Middle frontal gyrus (tissue), 1 donor: Measurements from ENCODE around the gene DAAM2.

Experiments
- DNase-seq: peaks from one replicate; pipeline ENCODE4 v3.0.0-alpha.2; 2015; ENCODE audit warnings: low spot score; ENCODE audit errors: extremely low spot score

Gene DAAM2

DNA sequence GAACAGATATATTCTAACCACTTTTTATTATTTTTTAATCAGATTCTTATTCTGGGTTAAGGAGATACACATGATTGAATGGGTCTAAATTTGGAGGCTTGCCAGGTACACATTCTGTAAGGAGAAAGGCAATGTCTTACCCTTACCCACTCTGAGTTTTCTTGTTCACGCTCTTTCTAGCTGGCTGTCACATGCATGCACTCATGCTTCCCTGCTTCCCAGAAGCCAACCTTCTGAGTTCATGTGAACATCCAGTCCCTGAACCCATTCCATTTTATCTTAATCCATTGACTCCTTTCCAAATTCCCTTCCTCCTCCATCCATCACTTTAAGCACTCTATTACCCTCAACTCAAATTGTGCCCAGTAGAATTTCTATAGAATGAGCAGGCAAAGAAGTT, 159.5 kb downstream of the DAAM2 start:
- DNase-seq: no peak

DNA sequence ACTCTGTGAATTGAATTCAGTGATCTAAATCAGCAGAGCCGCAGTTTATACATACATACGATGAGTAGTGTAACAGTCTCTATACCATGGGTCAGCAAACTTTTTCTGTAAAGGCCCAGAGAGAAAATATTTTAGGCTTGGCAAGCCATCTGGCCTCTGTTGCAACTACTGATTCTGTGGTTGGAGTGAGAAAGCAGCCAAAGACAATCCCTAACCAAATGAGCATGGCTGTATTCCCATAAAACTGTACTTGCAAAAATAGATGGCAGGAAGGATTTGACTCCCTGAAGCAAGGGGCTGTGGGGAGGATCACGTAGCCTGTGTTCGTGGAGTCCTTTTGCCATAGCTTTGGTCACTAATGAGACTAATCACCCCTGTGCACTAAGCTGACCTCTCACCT, 160.0 kb downstream of the DAAM2 start:
- no peak for DNase-seq

DNA sequence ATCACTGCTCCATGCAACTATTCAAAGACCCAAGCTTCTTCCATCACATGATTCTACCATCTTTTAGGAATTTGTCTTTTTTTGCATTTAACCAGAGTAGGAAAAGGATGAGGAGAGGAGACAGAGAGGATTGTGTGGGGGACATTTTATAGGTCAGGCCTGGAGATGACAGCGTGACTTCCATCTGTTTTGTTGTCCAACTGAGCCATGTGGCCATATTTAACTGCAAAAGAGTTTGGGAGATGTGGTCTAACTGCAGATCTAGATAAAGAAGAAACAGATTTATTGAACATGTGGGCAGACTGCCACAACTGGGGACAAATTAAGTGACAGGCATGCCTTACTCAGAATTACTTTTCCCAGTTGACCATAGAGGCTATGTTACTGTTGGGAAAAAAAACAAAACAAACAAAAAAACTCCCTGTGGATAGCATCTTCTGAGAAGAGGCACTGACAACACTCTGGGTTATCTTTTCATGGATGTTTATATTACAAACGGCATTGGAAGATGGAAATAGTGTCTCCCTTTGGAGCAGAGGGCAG, 161.0 kb downstream of the DAAM2 start:
- DNase-seq: no peak
